H9 (cell line): ENCODE measurements around the gene CDNF. TPM values are rescaled to one million over a fixed set of nuclear protein-coding genes. Genes with fewer than 3 reads are reported as not detected.

Experiments used
- DNase-seq: peaks from one replicate; pipeline ENCODE4 v3.0.0-alpha.2; 2017
- H2AFZ ChIP-seq: one replicate; pipeline ENCODE4 v1.6.1; 2013; ENCODE audit warnings: mild to moderate bottlenecking, low read length, control low read depth, moderate library complexity
- H2AK5ac ChIP-seq: 2 replicates; pipeline ENCODE4 v1.6.1; 2013; ENCODE audit warnings: low read length, control low read depth, mixed read lengths; ENCODE audit not compliant: insufficient read length
- H2BK120ac ChIP-seq: one replicate; pipeline ENCODE4 v1.6.1; 2013; ENCODE audit warnings: low read depth, mild to moderate bottlenecking, low read length, control low read depth, inconsistent platforms; ENCODE audit not compliant: poor library complexity, severe bottlenecking
- H2BK12ac ChIP-seq: 2 replicates; pipeline ENCODE4 v1.6.1; 2013; ENCODE audit warnings: low read length, control low read depth, mixed read lengths, low read depth; ENCODE audit not compliant: insufficient read length
- H2BK15ac ChIP-seq: 2 replicates; pipeline ENCODE4 v1.6.1; 2013; ENCODE audit warnings: low read depth, low read length, control low read depth
- H2BK20ac ChIP-seq: one replicate; pipeline ENCODE4 v1.6.1; 2013; ENCODE audit warnings: low read depth, mild to moderate bottlenecking, low read length, control low read depth, inconsistent platforms; ENCODE audit not compliant: poor library complexity, severe bottlenecking
- H2BK5ac ChIP-seq: 2 replicates; pipeline ENCODE4 v1.6.1; 2013; ENCODE audit warnings: low read length, control low read depth, mixed read lengths; ENCODE audit not compliant: insufficient read length
- H3K14ac ChIP-seq: 2 replicates; pipeline ENCODE4 v1.6.1; 2013; ENCODE audit warnings: low read length, control low read depth; ENCODE audit not compliant: insufficient read depth
- H3K18ac ChIP-seq: 2 replicates; pipeline ENCODE4 v1.6.1; 2013; ENCODE audit warnings: low read depth, mild to moderate bottlenecking, mixed read lengths, low read length, control low read depth; ENCODE audit not compliant: insufficient read length
- H3K23ac ChIP-seq: 2 replicates; pipeline ENCODE4 v1.6.1; 2013; ENCODE audit warnings: low read length, control low read depth, mixed read lengths, low read depth; ENCODE audit not compliant: insufficient read length
- H3K23me2 ChIP-seq: 2 replicates; pipeline ENCODE4 v1.6.1; 2013; ENCODE audit warnings: low read depth, mild to moderate bottlenecking, mixed read lengths, low read length, control low read depth; ENCODE audit not compliant: insufficient read length, poor library complexity, severe bottlenecking
- H3K27ac ChIP-seq: 2 replicates; pipeline ENCODE4 v1.5.1; 2013; ENCODE audit warnings: low read length, control low read depth, mixed read lengths, low read depth; ENCODE audit not compliant: insufficient read length
- H3K27me3 ChIP-seq: 2 replicates; pipeline ENCODE4 v1.6.1; 2013; ENCODE audit warnings: low read length, control low read depth, inconsistent platforms; ENCODE audit not compliant: insufficient read depth
- H3K4ac ChIP-seq: 2 replicates; pipeline ENCODE4 v1.6.1; 2013; ENCODE audit warnings: low read depth, mild to moderate bottlenecking, control low read depth, inconsistent platforms, low read length, moderate library complexity
- H3K4me1 ChIP-seq: 2 replicates; pipeline ENCODE4 v1.6.1; 2013; ENCODE audit warnings: low read length, control low read depth, inconsistent platforms; ENCODE audit not compliant: insufficient read depth
- H3K4me2 ChIP-seq: 2 replicates; pipeline ENCODE4 v1.6.1; 2013; ENCODE audit warnings: low read length, control low read depth, mixed read lengths; ENCODE audit not compliant: insufficient read length, insufficient read depth
- H3K56ac ChIP-seq: 2 replicates; pipeline ENCODE4 v1.6.1; 2013; ENCODE audit warnings: low read depth, mild to moderate bottlenecking, mixed read lengths, low read length, control low read depth; ENCODE audit not compliant: insufficient read length
- H3K79me1 ChIP-seq: 2 replicates; pipeline ENCODE4 v1.6.1; 2013; ENCODE audit warnings: low read depth, mild to moderate bottlenecking, moderate library complexity, low read length, control low read depth, inconsistent platforms; ENCODE audit not compliant: insufficient read depth, poor library complexity, severe bottlenecking
- H3K79me2 ChIP-seq: 2 replicates; pipeline ENCODE4 v1.6.1; 2013; ENCODE audit warnings: low read length, control low read depth, inconsistent platforms; ENCODE audit not compliant: insufficient read depth
- H3K9ac ChIP-seq: 2 replicates; pipeline ENCODE4 v1.6.1; 2013; ENCODE audit warnings: low read length, control low read depth, mixed read lengths; ENCODE audit not compliant: insufficient read length; ENCODE audit errors: extremely low read depth
- H3K9me3 ChIP-seq: one replicate; pipeline ENCODE4 v1.6.1; 2013; ENCODE audit warnings: low read depth, low read length, inconsistent platforms; ENCODE audit not compliant: control insufficient read depth
- H3T11ph ChIP-seq: one replicate; pipeline ENCODE4 v1.6.1; 2013; ENCODE audit warnings: mild to moderate bottlenecking, low read length, control low read depth, inconsistent platforms
- H4K20me1 ChIP-seq: one replicate; pipeline ENCODE4 v1.6.1; 2013; ENCODE audit not compliant: control insufficient read depth, insufficient read length, insufficient read depth
- H4K5ac ChIP-seq: 2 replicates; pipeline ENCODE4 v1.6.1; 2013; ENCODE audit warnings: low read depth, mild to moderate bottlenecking, mixed read lengths, low read length, control low read depth; ENCODE audit not compliant: insufficient read length
- H4K8ac ChIP-seq: replicated peaks from 2 replicates; pipeline ENCODE4 v1.6.1; 2013; ENCODE audit warnings: low read length, control low read depth, mixed read lengths, low read depth; ENCODE audit not compliant: insufficient read length
- H4K91ac ChIP-seq: 2 replicates; pipeline ENCODE4 v1.6.1; 2013; ENCODE audit warnings: low read depth, mild to moderate bottlenecking, moderate library complexity, mixed read lengths, low read length, control low read depth; ENCODE audit not compliant: insufficient read length
- H3K27ac Mint-ChIP-seq, 3 experiments: 2 replicates in 2 of 3; 3 replicates in 1 of 3; pipeline ENCODE4 v1.8.0; 2020 to 2021; ENCODE audit warnings: mixed read lengths in 3 of 3, mild to moderate bottlenecking in 1 of 3, moderate library complexity in 1 of 3
- H3K27me3 Mint-ChIP-seq: 2 replicates; pipeline ENCODE4 v1.8.0; 2021; ENCODE audit warnings: low read depth, mild to moderate bottlenecking, moderate library complexity, mixed read lengths
- H3K36me3 Mint-ChIP-seq, 3 experiments: 2 replicates in 2 of 3; 3 replicates in 1 of 3; pipeline ENCODE4 v1.8.0; 2020 to 2021; ENCODE audit warnings: low read depth in 3 of 3, mixed read lengths in 3 of 3; ENCODE audit not compliant: insufficient read depth in 1 of 3
- H3K4me1 Mint-ChIP-seq, 2 experiments: 2 replicates each; pipeline ENCODE4 v1.8.0; 2020; ENCODE audit warnings: mixed read lengths in 2 of 2
- H3K4me3 Mint-ChIP-seq, 2 experiments: 2 replicates in 1 of 2; 3 replicates in 1 of 2; pipeline ENCODE4 v1.8.0; 2020 to 2021; ENCODE audit warnings: mild to moderate bottlenecking in 2 of 2, mixed read lengths in 2 of 2, moderate library complexity in 1 of 2
- H3K9me3 Mint-ChIP-seq, 2 experiments: 2 replicates in 1 of 2; 3 replicates in 1 of 2; pipeline ENCODE4 v1.8.0; 2020; ENCODE audit warnings: mild to moderate bottlenecking in 2 of 2, mixed read lengths in 2 of 2, moderate library complexity in 1 of 2
- CTCF ChIP-seq: fragments of 200-600 bp; sonication (generic); conservative IDR thresholded peaks from 3 replicates; pipeline ENCODE4 v1.8.0; 2021; ENCODE audit warnings: antibody characterized with exemption, mild to moderate bottlenecking
- WGBS: extraction: QIAGEN DNeasy Blood & Tissue Kit; methylation state at CpG from one replicate; pipeline ENCODE4 v1.1.7; 2013; ENCODE audit warnings: missing lambda C conversion rate, low lambda C conversion rate, mixed read lengths; ENCODE audit not compliant: insufficient read length; ENCODE audit errors: extremely low coverage; 5-methylcytosine and 5-hydroxymethylcytosine counted together
- total RNA-seq: library from RNA; stranded (reverse); gene quantifications from 2 replicates; pipeline ENCODE4 v1.2.1, GENCODE V29; 2021

Gene CDNF
- total RNA-seq, 1 experiment from 2014 or later, result 1.3 TPM

- no CpG with 5 or more reads among the region's 3 CpGs for WGBS
- H3K36me3 Mint-ChIP-seq, result no peaks in the 10 kb centered on the region; a peak in 1 of 7 replicates
Measured at GRCh38 chr10:14775656-14776055, 62.2 kb downstream of the CDNF start.

More at GRCh38 chr10:14775656-14776055, 62.2 kb downstream of the CDNF start:
- Histone ChIP-seq H3K23ac (no peak overlapping the region), H2BK12ac (no peak overlapping the region), H3K9me3 (no peaks in the 10 kb centered on the region), H3K79me1 (no peaks in the 10 kb centered on the region), H4K8ac (no peak overlapping the region), H3K23me2 (no peaks in the 10 kb centered on the region), H2BK5ac (no peak overlapping the region), H4K91ac (no peak overlapping the region), H3K4ac (no peak overlapping the region), H3T11ph (no peak overlapping the region), H2BK20ac (no peak overlapping the region), H3K4me2 (no peak overlapping the region), H3K9ac (no peak overlapping the region), H2BK120ac (no peak overlapping the region), H2AK5ac (no peak overlapping the region), H2BK15ac (no peak overlapping the region), H2AFZ (no peak overlapping the region), H4K5ac (no peak overlapping the region), H3K79me2 (no peaks in the 10 kb centered on the region), H3K56ac (no peak overlapping the region), H4K20me1 (no peaks in the 10 kb centered on the region), H3K4me1 (no peaks in the 10 kb centered on the region), H3K27ac (no peak overlapping the region), H3K18ac (no peak overlapping the region), H3K27me3 (no peaks in the 10 kb centered on the region), H3K14ac (no peak overlapping the region)
- Mint-ChIP-seq H3K27me3 (peaks cover 2% of the 10 kb centered on the region; the same call in 1 of the 2 replicates), H3K4me1 (peaks cover 0 to 3% of the 10 kb centered on the region in 2 experiments; a peak in 1 of 4 replicates), H3K9me3 (no peaks in the 10 kb centered on the region), H3K4me3 (no peak overlapping the region), H3K27ac (no peak overlapping the region)
- DNase-seq, result no peak
- no peak for TF ChIP-seq CTCF
